K562 (cell line): ENCODE results near the gene SPATA16.

ENCODE experiments used
- CBX1 ChIP-seq: sonication (generic); IDR thresholded peaks from 2 replicates; pipeline ENCODE4 v1.6.1; 2016; ENCODE audit warnings: antibody characterized with exemption, low read depth, mild to moderate bottlenecking
- CC2D1A ChIP-seq: fragments of 450-650 bp; IDR thresholded peaks from 2 replicates; pipeline ENCODE4 v1.6.1; 2017; ENCODE audit warnings: mild to moderate bottlenecking
- CHD4 ChIP-seq: fragments of 200-600 bp; sonication (generic); IDR thresholded peaks from 3 replicates; pipeline ENCODE4 v1.6.1; 2012; ENCODE audit warnings: low read depth, mild to moderate bottlenecking, mixed read lengths, low read length, inconsistent platforms; ENCODE audit not compliant: insufficient read depth, insufficient replicate concordance, poor library complexity, severe bottlenecking
- JUND ChIP-seq, 2 experiments: IDR thresholded peaks; 2 replicates in 1 of 2; 3 replicates in 1 of 2; pipeline ENCODE4 v1.6.1; 2011; ENCODE audit warnings: borderline replicate concordance in 2 of 2, low read depth in 2 of 2, low read length in 2 of 2, improper control_type of control experiment in 1 of 2, missing biosample characterization in 1 of 2, missing genetic modification characterization in 1 of 2, missing genetic modification reagents in 1 of 2
- PBX2 ChIP-seq, 2 experiments: IDR thresholded peaks in 1 of 2; conservative IDR thresholded peaks in 1 of 2; 2 replicates each; pipeline ENCODE4 v1.6.1; 2016; ENCODE audit warnings: low read depth in 2 of 2, mild to moderate bottlenecking in 1 of 2, missing compliant biosample characterization in 1 of 2, missing genetic modification characterization in 1 of 2, moderate library complexity in 1 of 2
- POLR2A ChIP-seq: fragments of 450-650 bp; conservative IDR thresholded peaks from 2 replicates; pipeline ENCODE4 v1.6.1; 2016
- SRSF1 ChIP-seq: fragments of 200-400 bp; formaldehyde crosslinking; IDR thresholded peaks from 2 replicates; pipeline ENCODE4 v1.6.1; 2017; ENCODE audit warnings: mild to moderate bottlenecking, low read depth, low read length, moderate library complexity
- SRSF9 ChIP-seq: fragments of 200-400 bp; formaldehyde crosslinking; IDR thresholded peaks from 2 replicates; pipeline ENCODE4 v1.6.1; 2017; ENCODE audit warnings: low read depth, low read length, borderline replicate concordance
- TBL1XR1 ChIP-seq, 2 experiments: IDR thresholded peaks; 2 replicates each; pipeline ENCODE4 v1.6.1; 2012; ENCODE audit warnings: improper control_type of control experiment in 2 of 2, low read length in 2 of 2, mild to moderate bottlenecking in 1 of 2
- ZNF398 ChIP-seq: fragments of 250-450 bp; sonication (Bioruptor Pico); IDR thresholded peaks from 2 replicates; pipeline ENCODE4 v1.8.0; 2021; ENCODE audit warnings: moderate library complexity, mild to moderate bottlenecking, inconsistent platforms
- TF ChIP-seq, protein P1 (sequence below), 3 experiments: IDR thresholded peaks in 2 of 3; conservative IDR thresholded peaks in 1 of 3; 2 replicates each; pipeline ENCODE4 v1.5.1; 2011 to 2012; ENCODE audit warnings: low read length in 3 of 3, mild to moderate bottlenecking in 3 of 3, control low read depth in 2 of 3, improper control_type of control experiment in 1 of 3, inconsistent platforms in 1 of 3, low read depth in 1 of 3, mixed read lengths in 1 of 3, moderate library complexity in 1 of 3; ENCODE audit not compliant: insufficient read depth in 2 of 3

DNA sequence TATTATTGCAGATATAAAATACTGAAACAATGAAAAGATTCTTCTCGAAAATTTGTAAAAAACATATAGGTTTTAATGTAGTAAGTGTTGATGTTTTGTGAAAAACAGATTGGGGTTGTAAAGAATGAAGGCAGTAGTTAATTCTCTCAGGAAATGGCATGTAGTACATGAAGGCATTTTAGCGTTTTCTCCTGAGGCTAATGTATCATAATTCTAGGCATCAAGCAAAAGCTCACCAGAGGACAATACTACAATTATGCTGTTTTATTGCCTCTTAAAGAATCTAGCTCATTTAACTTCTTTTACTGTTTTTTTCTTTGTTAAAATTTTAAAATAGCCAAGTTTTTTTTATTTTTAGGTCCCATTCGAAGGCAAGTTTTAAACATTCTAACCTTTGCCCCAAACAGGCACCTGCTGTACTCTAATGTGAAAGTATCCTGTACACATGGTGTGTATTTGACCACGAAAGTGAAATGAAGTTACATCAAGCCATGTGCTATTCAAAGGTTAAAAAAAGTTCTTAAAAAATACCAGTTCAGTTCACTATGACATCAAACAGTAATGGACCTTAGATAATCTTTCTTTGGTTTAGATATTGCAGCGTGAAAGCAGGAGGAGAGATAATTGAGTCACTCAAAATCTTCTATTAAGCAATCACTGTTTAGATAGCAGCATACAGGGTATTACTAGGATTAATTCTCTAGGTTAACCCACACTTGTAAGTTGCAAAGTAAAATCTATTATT, 227.0 kb downstream of the SPATA16 start:
- no peak for TF ChIP-seq JUND (IDR thresholded peaks at IDR 0.05; ENCODE audit: borderline replicate concordance, low read depth, low read length)
- TF ChIP-seq JUND (tag; IDR thresholded peaks at IDR 0.05; ENCODE audit: borderline replicate concordance, low read depth, low read length), result no peak
- TF ChIP-seq, protein P1, sequence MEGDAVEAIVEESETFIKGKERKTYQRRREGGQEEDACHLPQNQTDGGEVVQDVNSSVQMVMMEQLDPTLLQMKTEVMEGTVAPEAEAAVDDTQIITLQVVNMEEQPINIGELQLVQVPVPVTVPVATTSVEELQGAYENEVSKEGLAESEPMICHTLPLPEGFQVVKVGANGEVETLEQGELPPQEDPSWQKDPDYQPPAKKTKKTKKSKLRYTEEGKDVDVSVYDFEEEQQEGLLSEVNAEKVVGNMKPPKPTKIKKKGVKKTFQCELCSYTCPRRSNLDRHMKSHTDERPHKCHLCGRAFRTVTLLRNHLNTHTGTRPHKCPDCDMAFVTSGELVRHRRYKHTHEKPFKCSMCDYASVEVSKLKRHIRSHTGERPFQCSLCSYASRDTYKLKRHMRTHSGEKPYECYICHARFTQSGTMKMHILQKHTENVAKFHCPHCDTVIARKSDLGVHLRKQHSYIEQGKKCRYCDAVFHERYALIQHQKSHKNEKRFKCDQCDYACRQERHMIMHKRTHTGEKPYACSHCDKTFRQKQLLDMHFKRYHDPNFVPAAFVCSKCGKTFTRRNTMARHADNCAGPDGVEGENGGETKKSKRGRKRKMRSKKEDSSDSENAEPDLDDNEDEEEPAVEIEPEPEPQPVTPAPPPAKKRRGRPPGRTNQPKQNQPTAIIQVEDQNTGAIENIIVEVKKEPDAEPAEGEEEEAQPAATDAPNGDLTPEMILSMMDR (IDR thresholded peaks at IDR 0.05 in 2 of 3, conservative IDR thresholded peaks at IDR 0.05 in 1 of 3; ENCODE audit: insufficient read depth in 2 of 3, low read depth in 1 of 3, low read length in 3 of 3), result no peak
- no peak for TF ChIP-seq CHD4
- no peak for TF ChIP-seq SRSF1
- TF ChIP-seq PBX2 (CRISPR knock-in tag; IDR thresholded peaks at IDR 0.05; ENCODE audit: low read depth), result no peak
- TF ChIP-seq PBX2 (tag; conservative IDR thresholded peaks at IDR 0.05; ENCODE audit: low read depth), result no peak
- TF ChIP-seq POLR2A, result no peak
- no peak for TF ChIP-seq CC2D1A
- TF ChIP-seq TBL1XR1 (IDR thresholded peaks at IDR 0.05; ENCODE audit: low read length in 2 of 2), result no peak
- TF ChIP-seq ZNF398, result no peak
- TF ChIP-seq SRSF9, result no peak
- no peak for TF ChIP-seq CBX1
